GM12865 (cell line): ENCODE measurements around the gene HUS1.

Experiments
- DNase-seq: peaks from one replicate; pipeline ENCODE4 v3.0.0; 2010; ENCODE audit warnings: low read depth
- H3K4me3 ChIP-seq: 2 replicates; pipeline ENCODE4 v1.5.1; 2011; ENCODE audit warnings: mild to moderate bottlenecking, low read depth, low read length, control low read depth
- CTCF ChIP-seq: IDR thresholded peaks from 2 replicates; pipeline ENCODE4 v1.5.1; 2011; ENCODE audit warnings: low read length, control low read depth, low read depth, inconsistent platforms; ENCODE audit not compliant: insufficient read depth; ENCODE audit errors: missing control alignments

The HUS1 gene

DNA sequence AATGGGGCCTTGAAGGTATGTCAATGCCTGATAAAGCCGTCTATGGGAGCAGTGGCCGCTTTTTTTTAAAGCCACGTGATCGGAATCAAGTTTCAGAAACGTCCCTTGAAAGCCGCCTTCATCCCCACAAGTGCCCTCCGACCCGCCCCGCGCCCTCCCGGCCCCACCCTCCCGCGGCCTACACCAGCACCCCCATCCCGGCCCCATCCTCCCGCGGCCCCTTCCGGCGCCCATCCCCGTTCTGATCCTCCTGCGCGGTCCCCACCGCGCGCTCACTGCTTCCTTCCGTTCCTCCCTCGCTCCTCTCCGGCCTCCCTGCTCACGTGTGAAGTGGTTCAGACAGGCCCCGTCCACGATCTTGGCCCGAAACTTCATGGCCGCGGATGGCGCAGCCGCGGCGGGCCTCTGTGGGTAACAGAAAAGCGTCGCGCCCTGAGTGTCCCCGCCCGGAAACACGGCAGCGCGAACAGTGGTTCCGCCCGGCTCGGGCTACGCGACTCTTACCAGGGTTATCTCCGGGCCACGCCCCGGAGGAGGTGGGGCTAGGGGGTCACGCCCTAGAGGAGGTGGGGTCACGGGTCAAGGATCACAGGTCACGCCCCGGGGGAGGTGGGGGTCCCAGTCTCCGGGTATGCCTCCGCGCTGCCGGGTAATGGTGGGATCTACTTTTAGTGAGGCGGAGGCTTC lies at the start of gene HUS1:
Gene HUS1, minus strand, starts transcription at position 471 of the 687 bp plus-strand sequence. Its CDS starts 96 bp downstream, at position 375.
- peak; percentile 98 for DNase-seq
- TF ChIP-seq CTCF, result no peak
- peak within 1 kb of the TSS; percentile 97 for H3K4me3 ChIP-seq

DNA sequence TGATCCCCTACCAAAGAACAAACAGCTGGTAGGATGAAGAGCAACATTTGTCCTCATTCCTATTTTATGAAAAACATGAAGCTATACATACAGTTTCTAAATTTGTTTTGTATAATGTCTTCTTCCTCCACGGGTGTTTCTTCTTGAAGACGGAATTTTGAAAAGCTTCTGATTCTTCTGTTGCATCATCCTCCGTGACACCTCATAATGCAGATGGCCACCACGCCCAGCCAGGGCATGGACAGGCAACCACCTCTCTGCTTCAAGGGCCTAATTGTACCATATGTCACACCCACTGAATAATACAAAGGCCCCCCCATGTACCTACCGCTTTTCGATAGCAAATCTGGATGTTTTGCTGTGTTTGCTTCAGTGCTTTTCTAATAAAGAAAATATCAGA lies 49.5 kb upstream of the HUS1 start, which contains the start of gene SUN3:
Gene SUN3, minus strand, starts transcription at position 170 of the 400 bp plus-strand sequence. Its CDS starts 169 bp downstream, at position 1.
- no peak for TF ChIP-seq CTCF
- no peak for DNase-seq
- no peak within 1 kb of the TSS for H3K4me3 ChIP-seq

DNA sequence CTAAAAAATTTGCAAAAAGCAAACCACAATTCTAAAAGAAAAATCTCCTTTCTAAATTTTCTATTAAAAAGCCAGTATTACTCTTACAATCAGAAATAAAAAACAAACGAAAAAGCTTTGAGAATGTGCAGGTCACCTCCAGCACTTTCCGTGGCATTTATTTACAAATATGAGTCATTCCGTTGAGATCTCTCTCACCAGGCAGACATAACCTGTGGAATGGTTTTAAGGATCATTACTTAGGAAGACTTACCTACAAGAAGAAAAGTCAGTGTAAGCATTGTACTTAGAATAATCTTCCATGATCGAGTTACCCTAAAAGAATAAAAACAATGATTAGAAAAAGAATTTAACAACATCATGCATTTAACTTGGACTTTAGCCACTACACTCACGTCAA lies 46.2 kb upstream of the HUS1 start:
- no peak overlapping the region for H3K4me3 ChIP-seq
- no peak for TF ChIP-seq CTCF
- no peak for DNase-seq

DNA sequence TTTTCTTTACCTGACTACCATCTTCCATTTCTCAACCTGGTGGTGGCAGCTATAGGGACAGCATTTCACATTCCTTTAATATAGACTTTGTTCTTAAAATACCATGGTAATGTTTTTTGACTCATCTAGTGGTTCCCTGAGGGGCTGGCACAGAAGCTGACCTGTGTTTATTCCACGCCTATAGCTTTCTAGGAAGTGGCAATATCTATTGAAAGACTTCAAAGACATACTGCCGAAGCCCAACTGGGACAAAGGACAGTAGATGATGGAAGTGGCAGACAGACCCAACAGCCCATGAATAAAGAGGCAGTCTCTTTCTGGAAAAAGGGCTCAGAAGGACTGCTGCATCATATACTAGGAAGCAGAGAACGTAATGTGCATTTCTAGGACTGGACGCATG lies 38.3 kb upstream of the HUS1 start:
- no peak for TF ChIP-seq CTCF
- no peak for DNase-seq
- H3K4me3 ChIP-seq, result no peak overlapping the region

GRCh38 chr7:48016641-48017040 lies 37.2 kb upstream of the HUS1 start:
- no peak for DNase-seq
- TF ChIP-seq CTCF, result no peak
- no peak overlapping the region for H3K4me3 ChIP-seq

DNA sequence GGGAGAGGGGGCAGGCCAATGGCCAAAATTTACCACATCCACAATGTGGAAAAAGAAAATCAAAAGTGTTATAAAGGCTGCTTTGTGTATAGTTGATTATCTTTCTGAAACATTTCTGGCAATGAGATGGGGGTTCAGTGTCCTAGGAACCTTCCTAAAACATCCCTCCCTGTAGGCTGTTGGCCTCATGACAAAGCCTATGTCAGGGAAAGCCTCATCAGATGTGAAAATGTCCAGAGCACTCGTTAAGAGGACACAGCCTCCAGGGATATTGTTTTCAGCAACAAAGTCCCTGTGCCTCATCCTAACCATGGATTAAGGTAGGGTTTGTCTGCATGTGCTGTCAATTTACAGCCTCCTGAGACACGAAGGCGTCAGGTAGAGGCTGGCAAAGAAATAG lies 32.5 kb upstream of the HUS1 start:
- no peak for TF ChIP-seq CTCF
- no peak for DNase-seq
- H3K4me3 ChIP-seq, result no peak overlapping the region

- no peak for DNase-seq
- TF ChIP-seq CTCF, result no peak
- H3K4me3 ChIP-seq, result no peak overlapping the region
Measured at GRCh38 chr7:48011323-48011722, 31.9 kb upstream of the HUS1 start.
